Suprapubic skin (tissue), 4 donors: ENCODE measurements around the gene MILR1. TPM values are rescaled to one million over a fixed set of nuclear protein-coding genes. Genes with fewer than 3 reads are reported as not detected.

ENCODE experiments used
- DNase-seq, 2 donors: peaks; one replicate each; pipeline ENCODE4 v3.0.0-alpha.2; 2019; ENCODE audit warnings: low spot score in 2 of 2
- H3K27ac ChIP-seq: fragments of 200-600 bp; sonication (generic); one replicate; pipeline ENCODE4 v1.5.1; 2019
- H3K27me3 ChIP-seq: fragments of 200-600 bp; sonication (generic); one replicate; pipeline ENCODE4 v1.5.1; 2019
- H3K36me3 ChIP-seq: fragments of 200-600 bp; sonication (generic); one replicate; pipeline ENCODE4 v1.5.1; 2019
- H3K4me1 ChIP-seq: fragments of 200-600 bp; sonication (generic); one replicate; pipeline ENCODE4 v1.5.1; 2019
- H3K4me3 ChIP-seq: fragments of 200-600 bp; sonication (generic); one replicate; pipeline ENCODE4 v1.5.1; 2019; ENCODE audit warnings: mild to moderate bottlenecking
- H3K9me3 ChIP-seq: fragments of 200-600 bp; sonication (generic); one replicate; pipeline ENCODE4 v1.5.1; 2019
- CTCF ChIP-seq, 2 donors: fragments of 200-600 bp in 1 of 2; fragments of 450-650 bp in 1 of 2; sonication (generic) in 1 of 2; IDR thresholded peaks; one replicate each; pipeline ENCODE4 v1.5.1; 2016 to 2019; ENCODE audit warnings: antibody characterized with exemption in 2 of 2, mild to moderate bottlenecking in 1 of 2, moderate library complexity in 1 of 2
- EP300 ChIP-seq: sonication (generic); formaldehyde crosslinking; IDR thresholded peaks from one replicate; pipeline ENCODE4 v1.6.1; 2017; ENCODE audit warnings: antibody characterized with exemption
- POLR2A ChIP-seq, 2 donors: fragments of 450-650 bp; IDR thresholded peaks; one replicate each; pipeline ENCODE4 v1.6.1; 2017; ENCODE audit warnings: antibody characterized with exemption in 2 of 2, mild to moderate bottlenecking in 2 of 2, moderate library complexity in 2 of 2
- POLR2AphosphoS5 ChIP-seq, 3 donors: sonication (generic); formaldehyde crosslinking; IDR thresholded peaks; one replicate each; pipeline ENCODE4 v1.6.1; 2017; ENCODE audit warnings: antibody characterized with exemption in 3 of 3
- WGBS: methylation state at CpG from one replicate; pipeline ENCODE4 v1.1.5; 2018; 5-methylcytosine and 5-hydroxymethylcytosine counted together
- total RNA-seq, 4 donors: library from RNA; depleted of rRNA; stranded (reverse); fragments of >200 nt; gene quantifications; one replicate each; pipeline ENCODE4 v1.1.0, GENCODE V29; 2016

Gene MILR1
- total RNA-seq, 4 donors from 2014 or later, result 0.45 to 0.57 TPM; not detected in 2

GRCh38 chr17:64502021-64502420 lies 53.1 kb downstream of the MILR1 start:
- Histone ChIP-seq H3K27ac (no peak overlapping the region), H3K4me1 (peaks cover 74% of the 10 kb centered on the region), H3K27me3 (no peaks in the 10 kb centered on the region), H3K36me3 (peaks cover 64% of the 10 kb centered on the region), H3K4me3 (peak overlapping the region; percentile 5), H3K9me3 (no peaks in the 10 kb centered on the region)
- WGBS, result 83% methylated on average over 3 of the region's 3 CpGs
- no peak for DNase-seq
- TF ChIP-seq POLR2A (IDR thresholded peaks at IDR 0.05) (no peak), POLR2AphosphoS5 (IDR thresholded peaks at IDR 0.05) (peak in 1 of 3 donors; percentile 6)

- H3K36me3 ChIP-seq, result peaks cover 64% of the 10 kb centered on the region
- DNase-seq, result no peak
- no peaks in the 10 kb centered on the region for H3K27me3 ChIP-seq
- H3K4me3 ChIP-seq, result peak overlapping the region; percentile 93
- H3K27ac ChIP-seq, result peak overlapping the region; percentile 10
- H3K9me3 ChIP-seq, result no peaks in the 10 kb centered on the region
- WGBS, result 73% methylated on average over 2 of the region's 2 CpGs
- peaks cover 69% of the 10 kb centered on the region for H3K4me1 ChIP-seq
- TF ChIP-seq CTCF (IDR thresholded peaks at IDR 0.05), result no peak
- no peak for TF ChIP-seq POLR2A (IDR thresholded peaks at IDR 0.05)
- TF ChIP-seq EP300, result no peak
- TF ChIP-seq POLR2AphosphoS5 (IDR thresholded peaks at IDR 0.05), result no peak
Measured at GRCh38 chr17:64502809-64503208, 53.9 kb downstream of the MILR1 start.

- TF ChIP-seq CTCF (IDR thresholded peaks at IDR 0.05) (no peak), EP300 (no peak), POLR2A (IDR thresholded peaks at IDR 0.05) (no peak), POLR2AphosphoS5 (IDR thresholded peaks at IDR 0.05) (no peak)
- Histone ChIP-seq H3K27ac (no peak overlapping the region), H3K4me1 (peaks cover 71% of the 10 kb centered on the region), H3K9me3 (no peaks in the 10 kb centered on the region), H3K36me3 (peaks cover 63% of the 10 kb centered on the region), H3K27me3 (no peaks in the 10 kb centered on the region), H3K4me3 (peak overlapping the region; percentile 93)
- no peak for DNase-seq
- WGBS, result 47% methylated on average over 5 of the region's 5 CpGs
Measured at GRCh38 chr17:64503341-64503740, 54.4 kb downstream of the MILR1 start.

- no peak for DNase-seq
- peak overlapping the region; percentile 98 for H3K27ac ChIP-seq
- H3K36me3 ChIP-seq, result peaks cover 55% of the 10 kb centered on the region
- peak overlapping the region; percentile 93 for H3K4me3 ChIP-seq
- H3K9me3 ChIP-seq, result no peaks in the 10 kb centered on the region
- no peaks in the 10 kb centered on the region for H3K27me3 ChIP-seq
- TF ChIP-seq CTCF (IDR thresholded peaks at IDR 0.05) (no peak), POLR2A (IDR thresholded peaks at IDR 0.05) (no peak)
- 16% methylated on average over 7 of the region's 7 CpGs for WGBS
- H3K4me1 ChIP-seq, result peaks cover 71% of the 10 kb centered on the region
Measured at GRCh38 chr17:64503821-64504768, 55.2 kb downstream of the MILR1 start.

- no peak for DNase-seq
- TF ChIP-seq CTCF (IDR thresholded peaks at IDR 0.05) (no peak), EP300 (no peak), POLR2A (IDR thresholded peaks at IDR 0.05) (no peak), POLR2AphosphoS5 (IDR thresholded peaks at IDR 0.05) (no peak)
- Histone ChIP-seq H3K27me3 (no peaks in the 10 kb centered on the region), H3K27ac (peak overlapping the region; percentile 98), H3K4me1 (peaks cover 67% of the 10 kb centered on the region), H3K9me3 (no peaks in the 10 kb centered on the region), H3K36me3 (peaks cover 48% of the 10 kb centered on the region), H3K4me3 (peak overlapping the region; percentile 93)
- under 1% methylated on average over 13 of the region's 13 CpGs for WGBS
Measured at GRCh38 chr17:64504769-64505339, 55.9 kb downstream of the MILR1 start.
